Mesendoderm (in vitro differentiated cells): ENCODE measurements around the gene SDK1.

ENCODE experiments used
- DNase-seq: peaks from one replicate; pipeline ENCODE4 v3.0.0; 2013
- H2AK5ac ChIP-seq: 2 replicates; pipeline ENCODE4 v1.6.1; 2013; ENCODE audit warnings: low read length, inconsistent platforms
- H2BK120ac ChIP-seq: 2 replicates; pipeline ENCODE4 v1.6.1; 2013; ENCODE audit warnings: low read depth, mild to moderate bottlenecking, low read length, moderate library complexity, mixed read lengths
- H2BK15ac ChIP-seq: replicated peaks from 2 replicates; pipeline ENCODE4 v1.6.1; 2013; ENCODE audit warnings: low read depth, mild to moderate bottlenecking, moderate library complexity
- H2BK5ac ChIP-seq: 2 replicates; pipeline ENCODE4 v1.6.1; 2013; ENCODE audit warnings: low read length, inconsistent platforms
- H3K18ac ChIP-seq: 2 replicates; pipeline ENCODE4 v1.6.1; 2013; ENCODE audit warnings: mild to moderate bottlenecking, low read length, mixed read lengths
- H3K23ac ChIP-seq: one replicate; pipeline ENCODE4 v1.6.1; 2013; ENCODE audit warnings: low read length
- H3K27ac ChIP-seq: 2 replicates; pipeline ENCODE4 v1.5.1; 2013; ENCODE audit warnings: low read depth, mild to moderate bottlenecking, inconsistent platforms, low read length, moderate library complexity
- H3K27me3 ChIP-seq: 2 replicates; pipeline ENCODE4 v1.6.1; 2013; ENCODE audit warnings: low read length, control low read depth, mild to moderate bottlenecking, inconsistent platforms; ENCODE audit not compliant: insufficient read depth, poor library complexity
- H3K36me3 ChIP-seq: 2 replicates; pipeline ENCODE4 v1.6.1; 2013; ENCODE audit warnings: low read length, inconsistent platforms; ENCODE audit not compliant: control insufficient read depth, insufficient read depth
- H3K4ac ChIP-seq: one replicate; pipeline ENCODE4 v1.6.1; 2013; ENCODE audit warnings: low read depth, mild to moderate bottlenecking, low read length, moderate library complexity
- H3K4me1 ChIP-seq: 2 replicates; pipeline ENCODE4 v1.6.1; 2013; ENCODE audit warnings: low read depth, low read length, inconsistent platforms; ENCODE audit not compliant: control insufficient read depth
- H3K4me2 ChIP-seq: 2 replicates; pipeline ENCODE4 v1.6.1; 2013; ENCODE audit warnings: low read length
- H3K4me3 ChIP-seq: 2 replicates; pipeline ENCODE4 v1.5.1; 2013; ENCODE audit warnings: mild to moderate bottlenecking, low read length
- H3K56ac ChIP-seq: one replicate; pipeline ENCODE4 v1.6.1; 2013; ENCODE audit warnings: low read length
- H3K79me1 ChIP-seq: 2 replicates; pipeline ENCODE4 v1.6.1; 2013; ENCODE audit warnings: low read length, inconsistent platforms
- H3K79me2 ChIP-seq: 2 replicates; pipeline ENCODE4 v1.6.1; 2013; ENCODE audit warnings: mild to moderate bottlenecking, low read length; ENCODE audit not compliant: control insufficient read depth, insufficient read depth
- H3K9ac ChIP-seq: 2 replicates; pipeline ENCODE4 v1.6.1; 2013; ENCODE audit warnings: low read length, inconsistent platforms
- H4K5ac ChIP-seq: one replicate; pipeline ENCODE4 v1.6.1; 2013; ENCODE audit warnings: low read length
- H4K8ac ChIP-seq: one replicate; pipeline ENCODE4 v1.6.1; 2013; ENCODE audit warnings: low read depth, mild to moderate bottlenecking, control low read depth, low read length, moderate library complexity
- WGBS: extraction: QIAGEN DNeasy Blood & Tissue Kit; methylation state at CpG from one replicate; pipeline ENCODE4 v1.1.7; 2013; ENCODE audit warnings: low lambda C conversion rate, missing lambda C conversion rate; ENCODE audit not compliant: insufficient coverage; ENCODE audit errors: extremely low coverage; 5-methylcytosine and 5-hydroxymethylcytosine counted together

Gene SDK1

GRCh38 chr7:4107839-4108238 is 806.8 kb downstream of the SDK1 start:
- H3K23ac ChIP-seq = no peak overlapping the region
- H3K9ac ChIP-seq = no peak overlapping the region
- H3K4ac ChIP-seq = no peak overlapping the region
- DNase-seq = no peak
- H3K79me2 ChIP-seq = no peaks in the 10 kb centered on the region
- H4K5ac ChIP-seq = no peak overlapping the region
- H2AK5ac ChIP-seq = no peak overlapping the region
- no peak overlapping the region for H2BK15ac ChIP-seq
- no peak overlapping the region for H4K8ac ChIP-seq
- no peak overlapping the region for H3K27ac ChIP-seq
- H3K4me3 ChIP-seq = no peak overlapping the region
- H2BK120ac ChIP-seq = no peak overlapping the region
- no CpG with 5 or more reads among the region's 11 CpGs for WGBS
- H3K27me3 ChIP-seq = no peaks in the 10 kb centered on the region
- no peak overlapping the region for H3K56ac ChIP-seq
- H2BK5ac ChIP-seq = no peak overlapping the region
- no peak overlapping the region for H3K4me2 ChIP-seq
- H3K36me3 ChIP-seq = no peaks in the 10 kb centered on the region
- H3K18ac ChIP-seq = no peak overlapping the region
- H3K4me1 ChIP-seq = no peaks in the 10 kb centered on the region
- no peaks in the 10 kb centered on the region for H3K79me1 ChIP-seq

- no peaks in the 10 kb centered on the region for H3K4me1 ChIP-seq
- no peak overlapping the region for H2BK15ac ChIP-seq
- H4K5ac ChIP-seq = no peak overlapping the region
- H3K4ac ChIP-seq = no peak overlapping the region
- no peaks in the 10 kb centered on the region for H3K36me3 ChIP-seq
- H4K8ac ChIP-seq = no peak overlapping the region
- no CpG with 5 or more reads among the region's 9 CpGs for WGBS
- no peak overlapping the region for H3K4me2 ChIP-seq
- no peaks in the 10 kb centered on the region for H3K27me3 ChIP-seq
- H3K27ac ChIP-seq = no peak overlapping the region
- no peak overlapping the region for H3K23ac ChIP-seq
- no peak overlapping the region for H3K18ac ChIP-seq
- H3K56ac ChIP-seq = no peak overlapping the region
- H3K4me3 ChIP-seq = no peak overlapping the region
- no peaks in the 10 kb centered on the region for H3K79me1 ChIP-seq
- no peak overlapping the region for H2BK5ac ChIP-seq
- H3K9ac ChIP-seq = no peak overlapping the region
- no peaks in the 10 kb centered on the region for H3K79me2 ChIP-seq
- no peak overlapping the region for H2AK5ac ChIP-seq
- DNase-seq = no peak
- H2BK120ac ChIP-seq = no peak overlapping the region
Measured at GRCh38 chr7:4108951-4109350, 807.9 kb downstream of the SDK1 start.

- Histone ChIP-seq H3K27ac (no peak overlapping the region), H3K9ac (no peak overlapping the region), H2BK5ac (no peak overlapping the region), H4K5ac (no peak overlapping the region), H2BK15ac (no peak overlapping the region), H3K23ac (no peak overlapping the region), H2BK120ac (no peak overlapping the region), H3K79me1 (no peaks in the 10 kb centered on the region), H3K4me1 (no peaks in the 10 kb centered on the region), H3K56ac (no peak overlapping the region), H2AK5ac (no peak overlapping the region), H3K4me3 (no peak overlapping the region), H3K27me3 (no peaks in the 10 kb centered on the region), H3K4ac (no peak overlapping the region), H3K4me2 (no peak overlapping the region), H3K36me3 (no peaks in the 10 kb centered on the region), H4K8ac (no peak overlapping the region), H3K18ac (no peak overlapping the region), H3K79me2 (no peaks in the 10 kb centered on the region)
- DNase-seq = no peak
- no CpG with 5 or more reads among the region's 16 CpGs for WGBS
Measured at GRCh38 chr7:4109481-4110110, 808.5 kb downstream of the SDK1 start.

DNA sequence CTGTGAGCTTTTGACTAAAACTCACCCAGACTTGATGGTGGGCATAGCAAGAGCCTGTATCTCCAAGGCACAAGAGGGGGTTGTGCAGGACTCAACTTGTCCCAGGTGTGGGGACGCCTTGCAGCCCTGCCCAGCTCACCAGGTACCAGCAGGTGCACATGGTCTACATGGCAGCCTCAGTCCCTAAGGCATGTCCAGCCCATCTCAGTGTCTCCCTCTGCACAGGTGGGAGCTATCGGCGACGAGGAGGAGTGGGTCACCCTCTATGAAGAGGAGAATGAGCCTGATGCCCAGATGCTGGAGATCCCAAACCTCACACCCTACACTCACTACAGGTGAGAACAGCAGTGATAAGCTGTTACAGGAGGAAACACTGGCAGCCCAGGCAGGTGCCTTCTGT is 809.4 kb downstream of the SDK1 start:
- no peaks in the 10 kb centered on the region for H3K79me1 ChIP-seq
- no peak overlapping the region for H2AK5ac ChIP-seq
- no peaks in the 10 kb centered on the region for H3K36me3 ChIP-seq
- H3K56ac ChIP-seq = no peak overlapping the region
- H2BK5ac ChIP-seq = no peak overlapping the region
- no peaks in the 10 kb centered on the region for H3K79me2 ChIP-seq
- no peak overlapping the region for H3K9ac ChIP-seq
- H4K5ac ChIP-seq = no peak overlapping the region
- H2BK15ac ChIP-seq = no peak overlapping the region
- no peaks in the 10 kb centered on the region for H3K4me1 ChIP-seq
- H2BK120ac ChIP-seq = no peak overlapping the region
- H3K18ac ChIP-seq = no peak overlapping the region
- H3K4me2 ChIP-seq = no peak overlapping the region
- no peak overlapping the region for H3K27ac ChIP-seq
- no peak overlapping the region for H3K23ac ChIP-seq
- WGBS = no CpG with 5 or more reads among the region's 4 CpGs
- H3K4ac ChIP-seq = no peak overlapping the region
- H3K4me3 ChIP-seq = no peak overlapping the region
- DNase-seq = no peak
- H3K27me3 ChIP-seq = no peaks in the 10 kb centered on the region
- H4K8ac ChIP-seq = no peak overlapping the region

GRCh38 chr7:4111166-4111565 is 810.1 kb downstream of the SDK1 start:
- no peak for DNase-seq
- Histone ChIP-seq H2BK120ac (no peak overlapping the region), H3K79me1 (no peaks in the 10 kb centered on the region), H3K36me3 (no peaks in the 10 kb centered on the region), H3K23ac (no peak overlapping the region), H3K4ac (no peak overlapping the region), H3K4me3 (no peak overlapping the region), H2BK5ac (no peak overlapping the region), H3K56ac (no peak overlapping the region), H3K27ac (no peak overlapping the region), H3K27me3 (no peaks in the 10 kb centered on the region), H3K4me1 (no peaks in the 10 kb centered on the region), H4K5ac (no peak overlapping the region), H3K4me2 (no peak overlapping the region), H3K18ac (no peak overlapping the region), H2BK15ac (no peak overlapping the region), H3K9ac (no peak overlapping the region), H3K79me2 (no peaks in the 10 kb centered on the region), H4K8ac (no peak overlapping the region), H2AK5ac (no peak overlapping the region)
- no CpG with 5 or more reads among the region's 5 CpGs for WGBS

- no peak for DNase-seq
- no peaks in the 10 kb centered on the region for H3K27me3 ChIP-seq
- H3K4me2 ChIP-seq = no peak overlapping the region
- H3K9ac ChIP-seq = no peak overlapping the region
- no peaks in the 10 kb centered on the region for H3K79me2 ChIP-seq
- H3K23ac ChIP-seq = no peak overlapping the region
- no peaks in the 10 kb centered on the region for H3K79me1 ChIP-seq
- no peak overlapping the region for H3K4me3 ChIP-seq
- WGBS = no CpG with 5 or more reads among the region's 14 CpGs
- no peaks in the 10 kb centered on the region for H3K36me3 ChIP-seq
- H2BK15ac ChIP-seq = no peak overlapping the region
- no peak overlapping the region for H3K4ac ChIP-seq
- no peak overlapping the region for H3K27ac ChIP-seq
- no peak overlapping the region for H3K18ac ChIP-seq
- no peak overlapping the region for H4K8ac ChIP-seq
- H2BK5ac ChIP-seq = no peak overlapping the region
- H4K5ac ChIP-seq = no peak overlapping the region
- no peak overlapping the region for H3K56ac ChIP-seq
- no peak overlapping the region for H2AK5ac ChIP-seq
- no peak overlapping the region for H2BK120ac ChIP-seq
- no peaks in the 10 kb centered on the region for H3K4me1 ChIP-seq
Measured at GRCh38 chr7:4113271-4113670, 812.2 kb downstream of the SDK1 start.
